ENCODE data around the gene MBD3L3. TPM values are rescaled to one million over a fixed set of nuclear protein-coding genes. Genes with fewer than 3 reads are reported as not detected.
"Not testable (repeated sequence)": the region's sequence is repeated elsewhere in the genome, so short reads cannot be mapped to it uniquely, and the experiment has no call there.

The MBD3L3 gene
- total RNA-seq, 2 donors from 2014 or later = not detected

DNA sequence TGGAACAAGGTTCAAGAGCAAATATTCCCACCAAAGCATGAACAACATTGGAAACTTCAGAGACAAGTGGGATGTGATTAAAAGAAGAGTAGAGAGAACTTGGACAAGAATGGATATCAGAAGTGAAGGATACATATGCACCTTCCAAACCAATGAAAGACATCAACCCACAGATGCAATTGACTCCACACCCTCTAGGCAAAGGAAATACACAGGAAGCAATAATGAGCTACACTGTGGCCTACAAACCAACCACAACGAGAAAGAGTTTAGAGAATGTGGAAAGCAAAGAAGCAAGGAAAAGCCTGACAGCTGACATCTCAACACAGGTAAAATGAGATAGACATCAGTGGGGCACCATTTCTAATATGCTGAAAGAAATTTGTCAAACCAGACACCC is 29.7 kb downstream of the MBD3L3 start:
- H3K36me3 Mint-ChIP-seq; H3K9me3 Mint-ChIP-seq; DNase-seq (ENCODE audit: low spot score in 2 of 2); H3K27ac Mint-ChIP-seq: not testable (repeated sequence)
- ATAC-seq = peak; percentile 32 to 44

DNA sequence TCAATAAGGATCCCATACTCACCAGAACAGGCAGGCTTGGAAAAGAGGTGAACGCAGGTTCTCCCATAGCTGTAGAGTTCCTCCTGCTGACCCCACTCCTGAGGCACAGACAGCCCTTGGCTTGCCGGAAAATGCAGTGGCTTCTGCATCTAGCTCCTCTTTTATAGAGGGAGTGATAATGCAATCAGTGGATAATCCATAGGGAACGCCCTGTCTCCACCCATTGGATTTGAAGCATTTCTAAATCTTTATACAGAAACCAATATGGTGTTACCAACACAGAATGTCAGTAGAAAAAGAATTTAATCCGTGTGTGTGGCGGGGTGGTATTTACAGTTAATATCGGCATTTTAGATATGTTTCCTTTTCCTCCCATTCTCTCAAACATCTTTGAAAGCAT is 37.1 kb downstream of the MBD3L3 start, which contains the start of gene MBD3L2B:
Gene MBD3L2B, minus strand, starts transcription at position 101 of the 400 bp plus-strand sequence. Its CDS starts 34 bp downstream, at position 67.
- not testable (repeated sequence) for H3K36me3 Mint-ChIP-seq, H3K9me3 Mint-ChIP-seq

DNA sequence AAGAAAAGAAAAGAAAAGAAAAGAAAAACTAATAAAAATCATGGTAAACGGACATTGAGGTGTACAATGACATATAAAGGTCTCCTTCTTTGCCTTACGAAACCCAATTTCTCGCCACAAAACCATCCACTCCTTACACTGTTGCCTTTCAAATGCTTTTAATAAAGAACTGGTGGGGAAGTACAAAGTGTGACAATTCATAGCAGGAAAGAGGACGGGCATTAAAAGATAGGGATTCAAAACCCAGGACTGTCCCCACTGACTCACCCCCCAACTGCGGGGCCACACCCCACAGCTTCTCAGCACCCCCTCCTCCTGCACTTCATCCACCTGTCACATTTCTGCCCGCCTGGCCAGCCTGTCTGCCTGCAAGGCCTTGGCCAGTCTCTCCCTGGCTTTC is 39.6 kb downstream of the MBD3L3 start:
- no peak for DNase-seq (ENCODE audit: low spot score in 2 of 2)
- no peak overlapping the region for H3K27ac Mint-ChIP-seq
- no peak for ATAC-seq
- H3K9me3 Mint-ChIP-seq = no peaks in the 10 kb centered on the region
- H3K36me3 Mint-ChIP-seq = no peaks in the 10 kb centered on the region

More for the DNA sequence above, 37.1 kb downstream of the MBD3L3 start, which contains the start of gene MBD3L2B:
- not testable (repeated sequence) for DNase-seq (ENCODE audit: low spot score in 2 of 2); H3K27ac Mint-ChIP-seq; ATAC-seq

DNA sequence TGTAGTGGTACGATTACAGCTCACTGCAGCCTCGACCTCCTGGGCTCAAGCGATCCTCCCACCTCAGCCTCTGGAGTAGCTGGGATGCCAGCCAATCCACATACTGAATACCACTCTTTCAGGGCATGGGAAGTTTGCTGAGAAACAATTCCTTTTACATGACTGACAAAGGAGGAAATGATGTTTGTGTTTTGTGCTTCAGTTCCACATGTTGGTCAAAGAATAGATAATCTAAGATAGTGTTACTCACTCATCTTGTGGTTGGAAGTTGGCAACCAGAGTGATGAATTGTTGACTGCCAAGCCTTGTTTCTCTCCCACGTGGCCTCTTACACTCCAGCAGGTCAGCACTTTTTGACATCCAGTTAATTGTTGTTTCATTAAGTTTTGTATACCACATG is 44.8 kb downstream of the MBD3L3 start:
- DNase-seq (ENCODE audit: low spot score in 2 of 2) (peak in 1 of 2 donors; percentile 6), ATAC-seq (peak; percentile 51 to 70)
- Mint-ChIP-seq H3K9me3 (peaks cover 0 to 4% of the 10 kb centered on the region in 2 donors), H3K27ac (no peak overlapping the region), H3K36me3 (peaks cover 0 to 6% of the 10 kb centered on the region in 2 donors)

DNA sequence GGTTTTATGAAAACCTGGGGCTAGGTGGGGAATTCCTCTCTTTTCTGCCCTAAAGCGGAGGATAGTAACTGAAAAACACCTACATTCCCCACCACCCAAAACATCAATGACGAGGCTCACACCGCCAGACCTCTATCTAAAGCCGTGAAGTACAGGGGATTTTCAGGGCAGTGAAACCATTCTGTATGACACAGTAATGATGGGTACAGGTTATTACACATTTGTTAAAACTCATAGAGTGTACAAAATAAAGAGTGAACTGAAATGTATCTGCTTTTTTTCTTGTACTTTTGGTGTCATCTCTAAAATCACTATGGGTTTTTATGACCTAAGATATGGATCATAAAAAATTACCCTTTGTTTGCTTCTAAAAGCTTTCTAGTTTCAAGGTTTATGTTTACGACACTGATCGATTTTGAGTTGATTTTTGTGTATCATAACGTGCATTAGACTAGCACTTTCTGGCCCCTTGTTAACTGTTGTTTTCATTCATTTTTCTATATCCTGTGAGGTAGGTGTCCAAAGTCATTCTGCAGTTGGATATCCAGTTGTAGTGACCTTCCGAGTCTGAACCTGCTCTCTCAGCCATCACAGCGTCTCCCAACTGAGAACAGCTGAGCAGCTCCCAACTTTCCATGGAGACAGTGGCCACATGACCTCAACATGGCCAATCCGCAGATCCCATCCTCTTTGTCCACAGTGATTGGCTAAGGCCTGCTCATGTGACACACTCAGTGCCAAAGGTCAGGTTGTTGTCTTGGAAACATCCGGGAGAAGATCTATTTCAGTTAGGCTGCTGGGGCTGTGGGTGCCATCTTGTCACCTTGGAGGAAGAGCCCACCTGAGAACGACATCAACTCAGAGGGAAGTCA is 47.5 kb downstream of the MBD3L3 start:
- peak overlapping the region in 1 of 2 donors; percentile 9 for H3K27ac Mint-ChIP-seq
- DNase-seq (ENCODE audit: low spot score in 2 of 2) (peak in 1 of 2 donors; percentile 3), ATAC-seq (peak; percentile 84 to 90)
- peaks cover 0 to 8% of the 10 kb centered on the region in 2 donors for H3K9me3 Mint-ChIP-seq
- peaks cover 0 to 6% of the 10 kb centered on the region in 2 donors for H3K36me3 Mint-ChIP-seq

DNA sequence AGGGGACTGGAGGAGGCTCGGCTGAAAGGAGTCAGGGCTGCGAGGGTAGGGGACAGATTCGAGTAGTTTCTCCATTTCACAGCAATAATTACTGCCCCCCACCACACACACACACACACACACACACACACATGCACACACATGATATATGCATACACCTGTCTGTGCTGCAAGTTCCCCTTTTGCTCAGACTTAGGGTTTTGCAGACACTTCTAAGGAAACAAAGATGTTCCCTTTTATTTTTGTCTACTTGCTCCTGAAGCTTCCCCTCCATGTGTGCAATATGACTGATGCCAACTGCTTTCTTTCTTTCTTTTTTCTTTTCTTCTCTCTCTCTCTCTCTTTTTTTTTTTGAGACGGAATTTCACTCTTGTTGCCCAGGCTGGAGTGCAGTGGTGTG is 50.6 kb downstream of the MBD3L3 start:
- Mint-ChIP-seq H3K36me3 (peaks cover 0 to 6% of the 10 kb centered on the region in 2 donors), H3K27ac (no peak overlapping the region), H3K9me3 (peaks cover 0 to 8% of the 10 kb centered on the region in 2 donors)
- DNase-seq (ENCODE audit: low spot score in 2 of 2) = no peak
- ATAC-seq = no peak

Other genes starting within 250 kb of the MBD3L3 start
- gene ADGRE1, start 171.1 kb downstream of the MBD3L3 start, total RNA-seq = 10 to 100 TPM; 12.1 to 16.1 TPM
- not detected for gene MBD3L2B, start 37.2 kb downstream of the MBD3L3 start, total RNA-seq
- not detected for gene MBD3L5, start 28.1 kb downstream of the MBD3L3 start, total RNA-seq
- not detected for gene MBD3L4, start 18.5 kb downstream of the MBD3L3 start, total RNA-seq
- not detected for gene MBD3L2, start 9.4 kb downstream of the MBD3L3 start, total RNA-seq
- gene ZNF557, start 11.0 kb upstream of the MBD3L3 start, total RNA-seq = 1 to 10 TPM; 7.9 to 8.3 TPM
- 1 to 10 TPM; 3.6 TPM for gene INSR, start 235.7 kb upstream of the MBD3L3 start, total RNA-seq